Stimulated activated CD4-positive, alpha-beta T cell treated with anti-CD3 and anti-CD28 coated beads, TNF-alpha, amount 100 ng/mL, for 48 hours (primary cell): ENCODE results near the gene PRX.
A peak's percentile ranks its signal among the peaks of the same experiment; 100 is the strongest.
"Not testable (repeated sequence)": the region's sequence is repeated elsewhere in the genome, so short reads cannot be mapped to it uniquely, and the experiment has no call there.

Experiments used
- DNase-seq, 3 donors: peaks; one replicate each; pipeline ENCODE4 v3.0.0-alpha.2; 2020; ENCODE audit warnings: low read depth in 3 of 3

Gene PRX

GRCh38 chr19:40416918-40417642, 3.9 kb upstream of the PRX start:
- no peak for DNase-seq

DNA sequence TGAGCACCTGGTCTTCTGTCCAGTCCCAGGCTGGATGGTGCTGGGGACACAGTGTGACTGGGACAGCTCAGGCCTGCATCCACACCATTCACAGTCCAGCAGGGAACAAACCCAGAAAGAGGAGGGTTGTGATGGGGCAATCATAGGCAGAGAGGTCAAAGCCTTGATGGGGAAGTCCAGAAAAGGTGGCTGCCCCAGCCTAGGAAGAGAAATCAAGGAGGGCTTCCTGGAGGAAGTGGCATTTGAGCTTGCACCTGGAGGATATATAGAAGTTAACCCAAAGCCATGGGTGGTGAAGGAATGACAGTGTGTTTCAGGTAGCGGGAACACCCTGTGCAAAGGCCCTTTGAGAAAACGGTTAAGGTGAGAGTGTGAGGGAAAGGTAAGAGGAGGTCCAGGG, 2.6 kb upstream of the PRX start:
- DNase-seq, result no peak

DNA sequence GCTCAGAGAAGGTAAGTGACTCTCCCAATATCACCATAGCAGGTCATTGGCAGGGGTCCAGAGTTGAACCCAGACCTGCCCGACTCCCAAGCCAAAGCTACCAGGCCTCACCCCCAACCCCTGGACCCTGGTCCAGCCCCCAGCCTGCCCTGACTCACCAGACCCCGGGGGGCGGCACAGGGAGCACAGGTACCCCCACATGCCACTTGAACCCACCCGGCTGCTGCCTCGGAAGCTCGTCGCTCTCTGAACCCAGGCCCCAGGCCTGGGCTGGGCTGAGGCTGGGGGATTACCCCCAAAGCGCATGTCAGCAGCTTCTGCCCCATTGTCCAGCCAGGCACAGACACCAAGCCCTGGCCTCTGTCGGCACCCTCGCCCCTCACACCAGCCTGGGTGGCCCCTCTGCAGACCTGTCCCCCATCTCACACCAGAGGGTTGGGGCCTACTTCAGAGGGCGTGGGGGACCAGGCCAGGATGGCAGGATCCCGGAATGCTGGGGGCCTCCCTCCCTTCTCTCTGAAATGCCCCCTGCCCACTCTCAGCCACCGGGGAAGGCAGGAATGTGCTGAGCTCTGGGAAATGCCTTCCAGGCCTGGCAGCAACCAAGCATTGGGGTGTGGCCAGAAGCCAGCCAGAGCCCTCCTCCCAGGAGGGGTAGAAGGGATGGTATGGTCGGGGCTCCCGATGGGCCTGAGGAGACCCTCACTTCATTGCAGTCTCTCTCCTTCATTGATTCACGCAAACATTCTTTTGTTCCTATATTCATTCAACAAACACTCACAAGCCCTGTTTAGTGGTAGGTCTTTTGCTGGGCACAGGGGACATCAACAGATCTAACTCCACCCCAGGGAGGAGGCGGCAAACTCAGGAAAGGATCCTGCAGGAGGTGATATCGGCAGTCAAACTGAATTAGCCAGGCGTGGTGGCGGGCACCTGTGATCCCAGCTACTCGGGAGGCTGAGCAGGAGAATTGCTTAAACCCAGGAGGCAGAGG, 1.7 kb upstream of the PRX start:
- no peak for DNase-seq

GRCh38 chr19:40412866-40413265, 312 bp downstream of the PRX start:
- no peak for DNase-seq

DNA sequence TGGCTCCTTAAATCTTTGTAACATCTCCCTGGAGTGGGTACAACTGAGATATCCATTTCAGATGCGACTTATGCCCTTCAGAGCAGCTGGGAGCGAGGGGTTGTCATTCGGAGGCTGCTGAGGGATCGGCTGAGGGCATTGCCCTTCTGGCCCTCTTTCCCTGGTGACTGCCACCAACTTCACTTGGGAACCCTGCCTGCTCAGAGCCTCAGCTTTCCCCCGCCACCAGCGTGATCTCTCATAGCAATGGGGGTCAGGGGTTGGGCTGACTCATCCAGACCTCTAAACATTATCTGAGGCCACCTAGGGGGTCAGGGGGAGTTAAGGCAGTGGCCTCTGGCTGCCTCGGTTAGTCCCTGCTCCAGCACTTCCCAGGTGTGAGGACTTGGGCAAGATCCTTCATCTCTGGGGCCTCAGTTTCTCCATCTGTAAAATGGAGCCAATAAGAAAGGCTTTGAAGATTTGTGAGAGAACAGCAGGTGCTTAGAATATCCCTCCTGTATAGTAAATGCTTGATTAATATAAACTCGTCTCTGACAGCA, 1.1 kb downstream of the PRX start:
- no peak for DNase-seq

GRCh38 chr19:40411125-40411842, 1.9 kb downstream of the PRX start:
- DNase-seq, result no peak

- DNase-seq, result no peak
Observed at GRCh38 chr19:40410030-40410389, 3.2 kb downstream of the PRX start.

DNA sequence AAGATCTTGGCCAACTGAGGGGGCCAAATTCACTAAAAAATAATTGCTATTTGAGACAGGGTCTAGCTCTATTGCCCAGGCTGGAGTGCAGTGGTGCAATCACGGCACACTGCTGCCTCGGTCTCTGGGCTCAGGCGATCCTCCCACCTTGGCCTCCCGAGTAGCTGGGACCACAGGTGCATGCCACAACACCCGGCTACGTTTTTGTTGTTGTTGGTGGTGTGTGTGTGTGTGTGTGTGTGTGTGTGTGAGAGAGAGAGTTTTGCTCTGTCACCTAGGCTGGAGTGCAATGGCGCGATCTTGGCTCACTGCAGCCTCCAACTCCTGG, 4.6 kb downstream of the PRX start:
- DNase-seq, result not testable (repeated sequence)

- no peak for DNase-seq
Observed at GRCh38 chr19:40407714-40408597, 5.2 kb downstream of the PRX start.

DNA sequence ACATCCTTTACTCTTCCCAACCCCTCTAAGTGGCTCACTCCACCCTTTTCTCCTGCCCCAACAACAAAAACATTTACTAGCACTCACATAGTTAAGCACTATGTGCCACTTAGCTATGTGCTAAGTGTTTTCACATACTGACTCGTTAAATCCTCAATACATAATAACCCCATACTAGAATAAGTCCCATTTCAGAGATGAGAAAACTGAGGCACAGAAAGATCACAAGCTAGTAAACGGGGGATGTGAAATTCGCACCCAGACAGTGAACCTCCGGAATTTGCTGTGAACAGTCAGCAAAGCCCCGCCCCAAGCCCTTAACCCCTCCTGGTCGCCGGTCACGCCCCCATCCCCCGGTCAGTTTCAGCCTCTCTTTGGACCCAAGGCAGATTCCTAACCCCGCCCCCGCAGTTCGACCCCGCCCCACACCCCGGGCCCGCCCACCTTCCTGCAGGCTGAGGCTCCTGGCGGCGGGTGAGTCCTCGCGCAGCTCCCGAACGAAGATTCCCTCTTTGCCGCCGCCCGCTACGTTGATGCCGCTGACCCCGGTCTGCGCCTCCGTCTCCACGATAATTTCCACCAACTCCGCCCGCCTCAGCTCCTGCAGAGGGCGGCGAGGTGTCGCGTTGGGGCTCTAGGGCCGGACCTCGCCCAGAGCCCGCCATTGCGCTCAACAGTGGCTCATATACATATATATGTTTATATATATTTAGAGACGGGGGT, 9.8 kb downstream of the PRX start:
- DNase-seq, result peak; percentile 70 to 86 (median 72)

DNA sequence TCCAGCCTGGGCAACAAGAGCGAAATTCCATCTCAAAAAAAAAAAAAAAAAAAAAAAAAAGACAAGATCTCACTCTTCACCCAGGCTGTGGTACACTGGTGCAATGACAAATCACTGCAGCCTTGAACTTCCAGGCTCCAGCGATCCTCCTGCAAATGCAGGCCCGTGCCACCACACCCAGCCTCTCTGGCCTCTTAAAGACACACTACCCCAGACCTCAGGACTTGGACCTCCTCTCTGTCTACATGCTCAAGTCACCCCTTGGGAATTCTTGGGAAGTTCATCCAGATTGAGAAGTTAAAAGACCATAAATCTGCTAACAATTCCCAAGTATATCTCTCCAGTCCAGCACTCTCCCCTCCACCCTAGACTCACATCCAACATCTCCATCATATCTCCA, 12.6 kb downstream of the PRX start:
- DNase-seq, result no peak

DNA sequence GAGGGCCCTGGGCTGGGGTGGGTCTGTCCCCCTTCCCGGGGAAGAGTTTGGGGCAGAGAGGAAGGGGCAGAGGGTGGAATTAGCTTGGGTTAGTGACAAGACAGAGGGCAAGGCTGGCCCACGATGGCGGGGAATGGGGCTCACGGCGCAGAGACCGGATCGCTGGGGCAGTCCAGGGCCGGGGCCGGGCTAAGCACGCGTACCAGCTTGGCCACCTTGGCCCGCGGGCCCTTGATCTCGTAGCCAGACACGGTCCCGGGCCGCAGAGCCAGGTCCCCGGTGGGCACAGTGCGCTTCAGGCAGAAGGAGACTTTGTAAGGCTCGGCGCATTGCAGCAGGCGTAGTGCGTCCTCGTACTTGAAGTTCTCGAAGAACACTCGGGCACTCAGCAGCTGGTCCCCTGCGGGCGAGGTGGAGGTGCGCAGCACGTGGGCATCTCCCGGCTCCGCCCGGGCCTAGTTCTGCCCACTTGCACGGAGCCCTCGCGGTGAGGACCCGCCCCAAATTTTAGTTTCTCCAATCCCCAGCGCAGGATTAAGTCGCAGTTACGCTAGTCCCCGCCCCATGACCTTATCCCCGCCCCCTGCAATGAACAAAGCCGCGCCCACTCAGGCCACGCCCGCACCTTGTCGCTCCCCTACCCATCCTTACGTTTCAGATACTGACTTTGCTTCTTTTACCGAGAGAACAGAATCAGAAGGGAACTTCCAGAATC, 14.6 kb downstream of the PRX start:
- DNase-seq, result peak; percentile 39 to 68 (median 65)

DNA sequence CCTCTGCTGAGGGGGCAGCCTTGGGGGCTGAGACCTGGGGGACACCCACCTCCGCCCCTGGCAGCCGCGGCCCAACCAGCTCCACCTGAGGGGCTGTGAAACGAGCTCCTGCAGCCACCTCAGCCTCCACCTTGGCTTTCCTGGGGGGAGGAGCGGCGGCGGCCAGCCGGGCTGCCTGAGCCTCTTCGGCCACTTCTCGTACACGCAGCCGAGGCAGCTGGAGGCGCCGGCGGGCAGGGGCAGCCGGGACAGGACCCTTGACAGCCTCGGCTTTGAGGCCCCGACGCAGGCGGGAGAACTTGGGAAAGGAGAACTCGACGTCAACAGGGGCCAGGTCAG, 15.6 kb downstream of the PRX start:
- DNase-seq, result no peak

DNA sequence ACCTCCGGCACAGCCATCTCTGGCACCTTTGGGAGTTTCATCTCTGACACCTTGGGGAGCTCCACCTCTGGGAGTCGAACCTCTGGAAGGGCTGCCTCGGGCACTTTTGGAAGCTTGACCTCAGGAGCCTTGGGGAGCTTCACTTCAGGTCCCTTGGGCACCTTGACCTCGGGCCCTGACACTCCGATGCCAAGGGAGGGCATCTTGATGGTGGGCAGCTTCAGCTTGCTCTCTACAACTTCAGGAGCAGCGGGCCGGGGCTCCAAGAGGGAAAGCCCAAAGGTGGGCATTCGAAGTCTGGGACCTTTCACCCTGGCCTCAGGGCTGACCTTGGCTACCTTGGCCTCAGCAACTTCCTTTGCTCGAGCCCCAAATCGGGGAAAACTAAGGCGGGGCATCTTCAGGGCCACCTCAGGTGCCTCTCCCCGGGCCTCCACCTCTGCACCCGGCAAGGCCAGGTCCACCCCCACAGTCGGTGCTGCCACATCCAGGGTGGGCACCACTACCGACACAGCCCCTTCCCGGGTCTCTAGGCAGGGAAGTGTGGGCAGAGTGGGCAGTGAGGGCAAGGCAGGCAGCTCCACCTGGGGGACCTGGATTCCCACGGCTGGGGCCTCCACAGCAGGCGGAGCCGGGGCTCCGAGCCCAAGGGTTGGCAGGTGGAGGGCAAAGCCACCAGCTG, 16.2 kb downstream of the PRX start:
- DNase-seq, result no peak

DNA sequence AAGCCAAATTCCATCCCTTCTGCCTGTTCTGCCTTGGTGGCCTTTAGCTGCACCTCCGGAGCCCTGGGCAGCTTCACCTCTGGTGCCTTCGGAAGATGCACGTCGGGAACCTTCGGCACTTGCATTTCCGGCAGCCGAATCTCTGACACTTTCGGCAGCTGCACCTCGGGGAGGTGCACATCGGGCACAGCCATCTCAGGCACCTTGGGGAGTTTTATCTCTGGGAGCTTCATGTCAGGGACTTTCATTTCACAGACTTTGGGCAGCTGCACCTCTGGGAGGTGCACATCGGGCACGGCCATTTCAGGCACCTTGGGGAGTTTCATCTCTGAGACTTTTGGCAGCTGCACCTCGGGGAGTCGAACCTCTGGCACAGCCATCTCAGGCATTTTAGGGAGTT, 17.2 kb downstream of the PRX start:
- no peak for DNase-seq

GRCh38 chr19:40394816-40395210, 18.4 kb downstream of the PRX start:
- DNase-seq, result no peak

- DNase-seq, result no peak
Observed at GRCh38 chr19:40393894-40394815, 19.0 kb downstream of the PRX start.

DNA sequence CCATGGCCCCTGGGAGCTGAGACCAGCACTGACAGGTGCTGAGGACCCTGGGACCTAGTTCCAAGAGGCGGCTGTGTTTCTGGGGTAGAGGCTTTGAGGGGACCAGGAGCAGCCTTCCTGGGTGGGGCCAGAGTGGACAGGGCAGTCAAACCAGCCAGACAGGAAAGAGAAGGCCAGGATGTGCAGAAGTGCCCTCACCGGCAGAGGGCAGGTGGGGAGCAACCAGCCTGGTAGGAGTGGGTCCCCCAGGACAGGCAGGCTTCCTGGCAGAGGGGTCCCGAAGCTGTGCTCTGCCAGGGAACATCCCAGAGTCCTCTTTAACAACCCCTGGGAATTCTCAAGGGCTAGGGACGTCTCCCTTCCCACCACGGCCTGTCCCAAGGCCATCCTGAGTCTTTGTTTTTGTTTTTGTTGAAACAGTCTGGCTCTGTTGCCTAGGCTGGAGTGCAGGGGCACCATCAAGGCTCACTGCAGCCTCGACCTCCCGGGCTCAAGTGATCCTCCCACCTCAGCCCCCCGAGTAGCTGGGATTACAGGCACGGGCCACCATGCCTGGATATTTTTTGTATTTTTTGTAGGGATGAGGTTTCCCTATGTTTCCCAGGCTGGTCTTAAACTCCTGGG, 20.2 kb downstream of the PRX start:
- DNase-seq, result no peak
